Liver (tissue), 3 donors: Measurements from ENCODE around the gene IRF8.

ENCODE experiments used
- FOXA1 ChIP-seq: IDR thresholded peaks from 2 replicates; pipeline ENCODE4 v1.6.1; 2016; ENCODE audit warnings: antibody characterized with exemption
- HNF4A ChIP-seq, 2 donors: conservative IDR thresholded peaks; 2 replicates each; pipeline ENCODE4 v1.6.1; 2016; ENCODE audit warnings: antibody characterized with exemption in 2 of 2, mild to moderate bottlenecking in 2 of 2
- JUND ChIP-seq, 2 donors: IDR thresholded peaks; 2 replicates each; pipeline ENCODE4 v1.6.1; 2016; ENCODE audit warnings: antibody characterized with exemption in 2 of 2
- MAX ChIP-seq: IDR thresholded peaks from 2 replicates; pipeline ENCODE4 v1.6.1; 2016; ENCODE audit warnings: antibody characterized with exemption
- NR2F2 ChIP-seq: IDR thresholded peaks from 2 replicates; pipeline ENCODE4 v1.6.1; 2016; ENCODE audit warnings: antibody characterized with exemption
- RAD21 ChIP-seq, 2 donors: IDR thresholded peaks; 2 replicates each; pipeline ENCODE4 v1.6.1; 2016; ENCODE audit warnings: antibody characterized with exemption in 2 of 2, mild to moderate bottlenecking in 2 of 2
- RXRA ChIP-seq, 2 donors: IDR thresholded peaks; 2 replicates each; pipeline ENCODE4 v1.6.1; 2017 to 2018; ENCODE audit warnings: antibody characterized with exemption in 2 of 2, mild to moderate bottlenecking in 1 of 2
- SP1 ChIP-seq: IDR thresholded peaks from 2 replicates; pipeline ENCODE4 v1.6.1; 2018; ENCODE audit warnings: antibody characterized with exemption, mild to moderate bottlenecking
- TAF1 ChIP-seq: conservative IDR thresholded peaks from 2 replicates; pipeline ENCODE4 v1.6.1; 2016; ENCODE audit warnings: antibody characterized with exemption, mild to moderate bottlenecking
- YY1 ChIP-seq: IDR thresholded peaks from 2 replicates; pipeline ENCODE4 v1.6.1; 2016; ENCODE audit warnings: antibody characterized with exemption, mild to moderate bottlenecking
- TF ChIP-seq, protein P1 (sequence below): fragments of 150-350 bp; IDR thresholded peaks from 2 replicates; pipeline ENCODE4 v1.5.1; 2017; ENCODE audit warnings: improper control_type of control experiment, low read depth, low read length; ENCODE audit not compliant: missing input control
- TF ChIP-seq, protein P2 (sequence below): IDR thresholded peaks from 2 replicates; pipeline ENCODE4 v1.6.1; 2016; ENCODE audit warnings: antibody characterized with exemption, mild to moderate bottlenecking
- TF ChIP-seq, protein P3 (sequence below): IDR thresholded peaks from 2 replicates; pipeline ENCODE4 v1.6.1; 2016; ENCODE audit warnings: antibody characterized with exemption
- TF ChIP-seq, protein P4 (sequence below): IDR thresholded peaks from 2 replicates; pipeline ENCODE4 v1.6.1; 2016; ENCODE audit warnings: antibody characterized with exemption
- donor health status: healthy.
- donor health status: healthy.

- TF ChIP-seq, protein P1, sequence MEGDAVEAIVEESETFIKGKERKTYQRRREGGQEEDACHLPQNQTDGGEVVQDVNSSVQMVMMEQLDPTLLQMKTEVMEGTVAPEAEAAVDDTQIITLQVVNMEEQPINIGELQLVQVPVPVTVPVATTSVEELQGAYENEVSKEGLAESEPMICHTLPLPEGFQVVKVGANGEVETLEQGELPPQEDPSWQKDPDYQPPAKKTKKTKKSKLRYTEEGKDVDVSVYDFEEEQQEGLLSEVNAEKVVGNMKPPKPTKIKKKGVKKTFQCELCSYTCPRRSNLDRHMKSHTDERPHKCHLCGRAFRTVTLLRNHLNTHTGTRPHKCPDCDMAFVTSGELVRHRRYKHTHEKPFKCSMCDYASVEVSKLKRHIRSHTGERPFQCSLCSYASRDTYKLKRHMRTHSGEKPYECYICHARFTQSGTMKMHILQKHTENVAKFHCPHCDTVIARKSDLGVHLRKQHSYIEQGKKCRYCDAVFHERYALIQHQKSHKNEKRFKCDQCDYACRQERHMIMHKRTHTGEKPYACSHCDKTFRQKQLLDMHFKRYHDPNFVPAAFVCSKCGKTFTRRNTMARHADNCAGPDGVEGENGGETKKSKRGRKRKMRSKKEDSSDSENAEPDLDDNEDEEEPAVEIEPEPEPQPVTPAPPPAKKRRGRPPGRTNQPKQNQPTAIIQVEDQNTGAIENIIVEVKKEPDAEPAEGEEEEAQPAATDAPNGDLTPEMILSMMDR = no peak
- TF ChIP-seq, protein P2, sequence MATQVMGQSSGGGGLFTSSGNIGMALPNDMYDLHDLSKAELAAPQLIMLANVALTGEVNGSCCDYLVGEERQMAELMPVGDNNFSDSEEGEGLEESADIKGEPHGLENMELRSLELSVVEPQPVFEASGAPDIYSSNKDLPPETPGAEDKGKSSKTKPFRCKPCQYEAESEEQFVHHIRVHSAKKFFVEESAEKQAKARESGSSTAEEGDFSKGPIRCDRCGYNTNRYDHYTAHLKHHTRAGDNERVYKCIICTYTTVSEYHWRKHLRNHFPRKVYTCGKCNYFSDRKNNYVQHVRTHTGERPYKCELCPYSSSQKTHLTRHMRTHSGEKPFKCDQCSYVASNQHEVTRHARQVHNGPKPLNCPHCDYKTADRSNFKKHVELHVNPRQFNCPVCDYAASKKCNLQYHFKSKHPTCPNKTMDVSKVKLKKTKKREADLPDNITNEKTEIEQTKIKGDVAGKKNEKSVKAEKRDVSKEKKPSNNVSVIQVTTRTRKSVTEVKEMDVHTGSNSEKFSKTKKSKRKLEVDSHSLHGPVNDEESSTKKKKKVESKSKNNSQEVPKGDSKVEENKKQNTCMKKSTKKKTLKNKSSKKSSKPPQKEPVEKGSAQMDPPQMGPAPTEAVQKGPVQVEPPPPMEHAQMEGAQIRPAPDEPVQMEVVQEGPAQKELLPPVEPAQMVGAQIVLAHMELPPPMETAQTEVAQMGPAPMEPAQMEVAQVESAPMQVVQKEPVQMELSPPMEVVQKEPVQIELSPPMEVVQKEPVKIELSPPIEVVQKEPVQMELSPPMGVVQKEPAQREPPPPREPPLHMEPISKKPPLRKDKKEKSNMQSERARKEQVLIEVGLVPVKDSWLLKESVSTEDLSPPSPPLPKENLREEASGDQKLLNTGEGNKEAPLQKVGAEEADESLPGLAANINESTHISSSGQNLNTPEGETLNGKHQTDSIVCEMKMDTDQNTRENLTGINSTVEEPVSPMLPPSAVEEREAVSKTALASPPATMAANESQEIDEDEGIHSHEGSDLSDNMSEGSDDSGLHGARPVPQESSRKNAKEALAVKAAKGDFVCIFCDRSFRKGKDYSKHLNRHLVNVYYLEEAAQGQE = no peak
- TF ChIP-seq RAD21 (IDR thresholded peaks at IDR 0.05) (no peak), RXRA (IDR thresholded peaks at IDR 0.05) (no peak), TAF1 (no peak), FOXA1 (no peak), YY1 (no peak), MAX (no peak), HNF4A (conservative IDR thresholded peaks at IDR 0.05) (no peak), SP1 (no peak), JUND (IDR thresholded peaks at IDR 0.05) (no peak), NR2F2 (no peak)
- TF ChIP-seq, protein P3, sequence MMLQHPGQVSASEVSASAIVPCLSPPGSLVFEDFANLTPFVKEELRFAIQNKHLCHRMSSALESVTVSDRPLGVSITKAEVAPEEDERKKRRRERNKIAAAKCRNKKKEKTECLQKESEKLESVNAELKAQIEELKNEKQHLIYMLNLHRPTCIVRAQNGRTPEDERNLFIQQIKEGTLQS = no peak
- TF ChIP-seq, protein P4, sequence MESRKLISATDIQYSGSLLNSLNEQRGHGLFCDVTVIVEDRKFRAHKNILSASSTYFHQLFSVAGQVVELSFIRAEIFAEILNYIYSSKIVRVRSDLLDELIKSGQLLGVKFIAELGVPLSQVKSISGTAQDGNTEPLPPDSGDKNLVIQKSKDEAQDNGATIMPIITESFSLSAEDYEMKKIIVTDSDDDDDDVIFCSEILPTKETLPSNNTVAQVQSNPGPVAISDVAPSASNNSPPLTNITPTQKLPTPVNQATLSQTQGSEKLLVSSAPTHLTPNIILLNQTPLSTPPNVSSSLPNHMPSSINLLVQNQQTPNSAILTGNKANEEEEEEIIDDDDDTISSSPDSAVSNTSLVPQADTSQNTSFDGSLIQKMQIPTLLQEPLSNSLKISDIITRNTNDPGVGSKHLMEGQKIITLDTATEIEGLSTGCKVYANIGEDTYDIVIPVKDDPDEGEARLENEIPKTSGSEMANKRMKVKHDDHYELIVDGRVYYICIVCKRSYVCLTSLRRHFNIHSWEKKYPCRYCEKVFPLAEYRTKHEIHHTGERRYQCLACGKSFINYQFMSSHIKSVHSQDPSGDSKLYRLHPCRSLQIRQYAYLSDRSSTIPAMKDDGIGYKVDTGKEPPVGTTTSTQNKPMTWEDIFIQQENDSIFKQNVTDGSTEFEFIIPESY = no peak
These were observed 1.6 kb upstream of the IRF8 start for GRCh38 chr16:85897382-85897781.
